ENCODE data around the gene RCVRN. TPM values are rescaled to one million over a fixed set of nuclear protein-coding genes. Genes with fewer than 3 reads are reported as not detected.

RCVRN gene
- total RNA-seq, 1 donor from 2014 or later = 0.49 TPM

- Histone ChIP-seq H3K27ac (peak overlapping the region; percentile 27), H3K9me3 (no peaks in the 10 kb centered on the region), H3K36me3 (peaks cover 0 to 12% of the 10 kb centered on the region in 2 donors), H3K27me3 (no peaks in the 10 kb centered on the region), H3K4me3 (no peak overlapping the region), H3K4me1 (peaks cover 29% of the 10 kb centered on the region)
- TF ChIP-seq POLR2A (IDR thresholded peaks at IDR 0.05) (no peak), CTCF (IDR thresholded peaks at IDR 0.05) (no peak), POLR2AphosphoS5 (IDR thresholded peaks at IDR 0.05; ENCODE audit: insufficient read depth in 1 of 2, low read depth in 1 of 2) (peak in 1 of 2 donors; percentile 69)
- intact Hi-C loops (cut with DNase I) = no loop called here
- DNase-seq (ENCODE audit: extremely low spot score in 2 of 2) = no peak
Measured at GRCh38 chr17:9937241-9937761, 32.2 kb upstream of the RCVRN start.

- Histone ChIP-seq H3K36me3 (peaks cover 0 to 12% of the 10 kb centered on the region in 2 donors), H3K27ac (peak overlapping the region; percentile 34), H3K4me1 (peaks cover 29% of the 10 kb centered on the region), H3K9me3 (no peaks in the 10 kb centered on the region), H3K27me3 (no peaks in the 10 kb centered on the region), H3K4me3 (no peak overlapping the region)
- no peak for DNase-seq (ENCODE audit: extremely low spot score in 2 of 2)
- intact Hi-C loops (cut with DNase I) = no loop called here
- TF ChIP-seq CTCF (IDR thresholded peaks at IDR 0.05) = no peak
- TF ChIP-seq POLR2A (IDR thresholded peaks at IDR 0.05) = no peak
- TF ChIP-seq POLR2AphosphoS5 (IDR thresholded peaks at IDR 0.05; ENCODE audit: insufficient read depth in 1 of 2, low read depth in 1 of 2) = no peak
Measured at GRCh38 chr17:9936095-9936494, 31.0 kb upstream of the RCVRN start.

GRCh38 chr17:9935408-9935807 is 30.3 kb upstream of the RCVRN start:
- H3K27me3 ChIP-seq = no peaks in the 10 kb centered on the region
- H3K4me3 ChIP-seq = no peak overlapping the region
- peaks cover 0 to 12% of the 10 kb centered on the region in 2 donors for H3K36me3 ChIP-seq
- intact Hi-C loops (cut with DNase I) = no loop called here
- no peaks in the 10 kb centered on the region for H3K9me3 ChIP-seq
- TF ChIP-seq POLR2AphosphoS5 (IDR thresholded peaks at IDR 0.05; ENCODE audit: insufficient read depth in 1 of 2, low read depth in 1 of 2) (peak in 1 of 2 donors; percentile 39), CTCF (IDR thresholded peaks at IDR 0.05) (no peak), POLR2A (IDR thresholded peaks at IDR 0.05) (no peak)
- peak overlapping the region; percentile 34 for H3K27ac ChIP-seq
- peaks cover 29% of the 10 kb centered on the region for H3K4me1 ChIP-seq
- no peak for DNase-seq (ENCODE audit: extremely low spot score in 2 of 2)

- peaks cover 29% of the 10 kb centered on the region for H3K4me1 ChIP-seq
- intact Hi-C loops (cut with DNase I) = loop anchor here (5.0 kb wide), 1 partner anchor 937 kb away; no protein-coding TSS in a partner anchor
- H3K36me3 ChIP-seq = peaks cover 0 to 3% of the 10 kb centered on the region in 2 donors
- no peaks in the 10 kb centered on the region for H3K27me3 ChIP-seq
- no peak for DNase-seq (ENCODE audit: extremely low spot score in 2 of 2)
- peak overlapping the region; percentile 34 for H3K27ac ChIP-seq
- TF ChIP-seq POLR2AphosphoS5 (IDR thresholded peaks at IDR 0.05; ENCODE audit: insufficient read depth in 1 of 2, low read depth in 1 of 2) (no peak), CTCF (IDR thresholded peaks at IDR 0.05) (no peak), POLR2A (IDR thresholded peaks at IDR 0.05) (no peak)
- no peak overlapping the region for H3K4me3 ChIP-seq
- no peaks in the 10 kb centered on the region for H3K9me3 ChIP-seq
Measured at GRCh38 chr17:9934331-9934730, 29.3 kb upstream of the RCVRN start.

- no peaks in the 10 kb centered on the region for H3K9me3 ChIP-seq
- peaks cover 29% of the 10 kb centered on the region for H3K4me1 ChIP-seq
- H3K27ac ChIP-seq = no peak overlapping the region
- TF ChIP-seq CTCF (IDR thresholded peaks at IDR 0.05) = no peak
- intact Hi-C loops (cut with DNase I) = loop anchor here (5.0 kb wide), 1 partner anchor 935 kb away; no protein-coding TSS in a partner anchor
- no peaks in the 10 kb centered on the region for H3K27me3 ChIP-seq
- no peaks in the 10 kb centered on the region for H3K36me3 ChIP-seq
- H3K4me3 ChIP-seq = no peak overlapping the region
- DNase-seq (ENCODE audit: extremely low spot score in 2 of 2) = no peak
Measured at GRCh38 chr17:9932491-9932890, 27.4 kb upstream of the RCVRN start.

Measured in vagina (tissue), 2 donors.